Measurements from ENCODE around the gene DLAT.

- TF ChIP-seq CTCF (IDR thresholded peaks at IDR 0.05; ENCODE audit: low read depth, low read length) (no peak), POLR2A (IDR thresholded peaks at IDR 0.05; ENCODE audit: extremely low read depth, insufficient read length) (no peak)
Observed at GRCh38 chr11:112096194-112096593, 71.0 kb downstream of the DLAT start.
